Measurements from ENCODE around the gene SYCE1L. TPM values are rescaled to one million over a fixed set of nuclear protein-coding genes. Genes with fewer than 3 reads are reported as not detected.

SYCE1L gene
- total and polyA plus RNA-seq, 9 of the 15 experiments (the other 6 are each of a cell fraction or from before 2014, with no cell fraction given): 0.54 to 2.7 (median 1.1) TPM; not detected in 5

DNA sequence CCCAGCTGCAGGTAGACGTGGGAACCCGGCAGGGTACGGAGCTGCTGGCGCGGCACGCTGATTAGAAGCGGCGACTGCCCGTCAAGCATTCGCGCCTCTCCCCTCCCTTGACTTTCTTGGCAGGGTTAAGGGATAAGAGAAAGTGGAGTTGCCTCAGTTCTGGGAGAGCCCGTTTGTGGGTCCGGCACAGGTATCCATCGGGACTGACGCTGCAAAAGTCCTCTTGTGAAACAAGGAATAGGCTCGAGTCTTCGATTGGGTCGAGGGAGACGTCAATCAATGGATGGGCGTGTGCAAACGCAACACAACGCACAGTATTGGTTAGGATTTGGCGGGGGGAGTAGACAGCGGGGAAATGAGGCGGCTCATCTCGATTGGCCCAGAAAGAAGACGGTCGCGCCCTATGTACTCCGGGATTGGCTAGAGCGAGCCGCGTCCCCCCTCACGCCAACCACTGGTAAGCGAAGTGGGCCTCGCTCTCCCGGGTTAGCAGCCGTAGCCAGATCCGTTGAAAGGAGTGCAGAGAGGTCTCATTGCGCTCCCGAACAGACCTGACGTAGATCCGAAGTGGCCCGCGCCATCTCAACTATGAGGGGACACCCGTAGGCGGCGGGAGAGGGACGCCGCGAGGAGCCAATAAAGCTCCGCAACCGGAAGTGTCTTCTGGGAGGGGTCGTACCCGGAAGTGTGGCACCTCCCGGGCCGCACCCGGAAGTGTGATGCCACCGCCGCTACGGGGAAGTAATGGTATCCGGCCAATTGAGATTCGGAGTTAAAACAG is 8.5 kb upstream of the SYCE1L start, which contains the start of gene MON1B (continued):
- peak; percentile 76; the same call in 1 of the 2 replicates for TF ChIP-seq OTX1 (CRISPR knock-in tag; IDR thresholded peaks at IDR 0.05)
- TF ChIP-seq NFXL1 (CRISPR knock-in tag; IDR thresholded peaks at IDR 0.05): no peak
- TF ChIP-seq, protein P1, sequence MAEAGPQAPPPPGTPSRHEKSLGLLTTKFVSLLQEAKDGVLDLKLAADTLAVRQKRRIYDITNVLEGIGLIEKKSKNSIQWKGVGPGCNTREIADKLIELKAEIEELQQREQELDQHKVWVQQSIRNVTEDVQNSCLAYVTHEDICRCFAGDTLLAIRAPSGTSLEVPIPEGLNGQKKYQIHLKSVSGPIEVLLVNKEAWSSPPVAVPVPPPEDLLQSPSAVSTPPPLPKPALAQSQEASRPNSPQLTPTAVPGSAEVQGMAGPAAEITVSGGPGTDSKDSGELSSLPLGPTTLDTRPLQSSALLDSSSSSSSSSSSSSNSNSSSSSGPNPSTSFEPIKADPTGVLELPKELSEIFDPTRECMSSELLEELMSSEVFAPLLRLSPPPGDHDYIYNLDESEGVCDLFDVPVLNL (CRISPR knock-in tag; IDR thresholded peaks at IDR 0.05; ENCODE audit: low read depth): 0 out of 2 replicates have a peak, but pooled peaks have one; percentile 40
- TF ChIP-seq TFAM (CRISPR knock-in tag; conservative IDR thresholded peaks at IDR 0.05): no peak
- TF ChIP-seq ATF7 (IDR thresholded peaks at IDR 0.05): peak; percentile 82
- TF ChIP-seq, protein P2, sequence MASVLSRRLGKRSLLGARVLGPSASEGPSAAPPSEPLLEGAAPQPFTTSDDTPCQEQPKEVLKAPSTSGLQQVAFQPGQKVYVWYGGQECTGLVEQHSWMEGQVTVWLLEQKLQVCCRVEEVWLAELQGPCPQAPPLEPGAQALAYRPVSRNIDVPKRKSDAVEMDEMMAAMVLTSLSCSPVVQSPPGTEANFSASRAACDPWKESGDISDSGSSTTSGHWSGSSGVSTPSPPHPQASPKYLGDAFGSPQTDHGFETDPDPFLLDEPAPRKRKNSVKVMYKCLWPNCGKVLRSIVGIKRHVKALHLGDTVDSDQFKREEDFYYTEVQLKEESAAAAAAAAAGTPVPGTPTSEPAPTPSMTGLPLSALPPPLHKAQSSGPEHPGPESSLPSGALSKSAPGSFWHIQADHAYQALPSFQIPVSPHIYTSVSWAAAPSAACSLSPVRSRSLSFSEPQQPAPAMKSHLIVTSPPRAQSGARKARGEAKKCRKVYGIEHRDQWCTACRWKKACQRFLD (CRISPR knock-in tag; IDR thresholded peaks at IDR 0.05): no peak
- no peak for TF ChIP-seq XRCC5 (IDR thresholded peaks at IDR 0.05; ENCODE audit: low read depth, low read length)
- no peak for TF ChIP-seq HINFP (tag; conservative IDR thresholded peaks at IDR 0.05; ENCODE audit: low read depth)
- no peak for TF ChIP-seq PHB2 (IDR thresholded peaks at IDR 0.05; ENCODE audit: low read depth)
- TF ChIP-seq, protein P3, sequence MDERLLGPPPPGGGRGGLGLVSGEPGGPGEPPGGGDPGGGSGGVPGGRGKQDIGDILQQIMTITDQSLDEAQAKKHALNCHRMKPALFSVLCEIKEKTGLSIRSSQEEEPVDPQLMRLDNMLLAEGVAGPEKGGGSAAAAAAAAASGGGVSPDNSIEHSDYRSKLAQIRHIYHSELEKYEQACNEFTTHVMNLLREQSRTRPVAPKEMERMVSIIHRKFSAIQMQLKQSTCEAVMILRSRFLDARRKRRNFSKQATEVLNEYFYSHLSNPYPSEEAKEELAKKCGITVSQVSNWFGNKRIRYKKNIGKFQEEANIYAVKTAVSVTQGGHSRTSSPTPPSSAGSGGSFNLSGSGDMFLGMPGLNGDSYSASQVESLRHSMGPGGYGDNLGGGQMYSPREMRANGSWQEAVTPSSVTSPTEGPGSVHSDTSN (CRISPR knock-in tag; IDR thresholded peaks at IDR 0.05; ENCODE audit: low read depth): peak; percentile 72
- TF ChIP-seq, protein P3 (tag; conservative IDR thresholded peaks at IDR 0.05; ENCODE audit: low read depth): peak; percentile 98
- no peak for TF ChIP-seq ZNF444 (CRISPR knock-in tag; IDR thresholded peaks at IDR 0.05)
- TF ChIP-seq ERF (CRISPR knock-in tag; IDR thresholded peaks at IDR 0.05): no peak
- no peak for TF ChIP-seq FUS (optimal IDR thresholded peaks at IDR 0.05; ENCODE audit: low read depth, low read length)
- 0 out of 2 replicates have a peak, but pooled peaks have one; percentile 4 for TF ChIP-seq ZNF830 (CRISPR knock-in tag; IDR thresholded peaks at IDR 0.05)
- no peak for TF ChIP-seq ZC3H4 (CRISPR knock-in tag; IDR thresholded peaks at IDR 0.05; ENCODE audit: borderline replicate concordance)

Measured in K562 (cell line).